NCI-H2196 (cell line): ENCODE data around the gene RB1.

Experiments used
- DNase-seq: peaks from one replicate; lab custom pipeline; 2025; ENCODE audit not compliant: unreplicated experiment; lab: John Stamatoyannopoulos, UW

RB1 gene

GRCh38 chr13:48526286-48526685 is 222.7 kb downstream of the RB1 start:
- no peak for DNase-seq

GRCh38 chr13:48527955-48528354 is 224.4 kb downstream of the RB1 start:
- DNase-seq: no peak

- DNase-seq: no peak
Observed at GRCh38 chr13:48528720-48529119, 225.2 kb downstream of the RB1 start.

GRCh38 chr13:48530833-48531232 is 227.3 kb downstream of the RB1 start:
- no peak for DNase-seq
